Measurements from ENCODE around the gene DDRGK1.
"Not testable (repeated sequence)": the region's sequence is repeated elsewhere in the genome, so short reads cannot be mapped to it uniquely, and the experiment has no call there.

DDRGK1 gene

GRCh38 chr20:3210346-3210745 lies 5.9 kb upstream of the DDRGK1 start:
- DNase-seq = no peak

DNA sequence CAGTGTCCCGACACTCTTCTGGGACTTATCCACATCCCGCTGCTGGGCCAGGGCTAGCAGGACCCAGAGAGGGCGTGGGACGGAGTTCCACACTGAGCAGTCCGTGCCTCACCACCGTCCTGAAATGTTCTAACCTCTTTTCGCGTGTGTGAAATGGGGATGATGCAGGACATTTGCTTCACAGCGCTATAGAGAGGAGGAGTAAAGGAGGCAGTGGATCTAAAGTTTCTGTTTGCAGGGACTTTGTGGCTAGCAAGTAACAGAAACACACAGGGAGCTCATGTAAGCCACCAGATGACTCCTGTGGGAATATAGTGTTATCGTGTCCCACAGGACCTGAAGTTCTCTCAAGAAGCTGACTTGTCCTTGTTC lies 5.5 kb upstream of the DDRGK1 start:
- no peak for DNase-seq

DNA sequence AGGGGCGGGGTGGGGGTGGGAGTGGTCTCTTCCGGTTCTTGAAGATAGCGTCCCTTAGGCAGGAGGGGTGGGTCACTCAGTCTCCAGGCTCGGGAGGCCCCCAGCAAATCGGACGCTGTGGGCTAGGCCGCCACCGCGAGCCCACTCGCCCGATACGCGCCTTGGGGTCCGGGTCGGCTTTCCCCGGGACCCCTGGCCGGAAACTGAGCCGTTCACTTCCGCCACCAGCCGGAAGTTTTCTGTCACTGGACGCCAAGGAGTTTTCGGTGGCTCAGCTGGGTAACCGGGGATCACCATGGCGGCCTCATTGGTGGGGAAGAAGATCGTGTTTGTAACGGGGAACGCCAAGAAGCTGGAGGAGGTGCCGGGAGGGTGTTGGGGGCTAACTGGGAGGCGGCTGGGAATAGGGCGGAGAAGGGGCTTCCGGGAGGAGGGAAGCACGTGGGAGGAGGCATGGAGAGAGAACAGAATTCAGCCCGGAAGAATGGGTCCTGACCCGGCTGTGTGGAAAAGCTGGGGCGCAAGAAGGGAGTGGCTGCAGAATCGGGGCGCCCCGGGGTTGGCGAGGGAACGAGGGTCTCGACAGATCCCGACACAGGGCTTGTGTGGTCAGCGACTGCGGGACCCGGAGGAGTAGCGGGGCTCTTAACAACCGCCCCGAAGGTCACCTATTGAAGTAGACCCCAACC lies 4.9 kb upstream of the DDRGK1 start, which contains the start of gene ITPA:
Gene ITPA (plus strand): TSS at position 242 of the 689 bp plus-strand sequence. CDS start 54 bp downstream, at position 296.
- no peak for DNase-seq

- DNase-seq = no peak
These were observed 4.3 kb upstream of the DDRGK1 start for GRCh38 chr20:3208786-3209256.

DNA sequence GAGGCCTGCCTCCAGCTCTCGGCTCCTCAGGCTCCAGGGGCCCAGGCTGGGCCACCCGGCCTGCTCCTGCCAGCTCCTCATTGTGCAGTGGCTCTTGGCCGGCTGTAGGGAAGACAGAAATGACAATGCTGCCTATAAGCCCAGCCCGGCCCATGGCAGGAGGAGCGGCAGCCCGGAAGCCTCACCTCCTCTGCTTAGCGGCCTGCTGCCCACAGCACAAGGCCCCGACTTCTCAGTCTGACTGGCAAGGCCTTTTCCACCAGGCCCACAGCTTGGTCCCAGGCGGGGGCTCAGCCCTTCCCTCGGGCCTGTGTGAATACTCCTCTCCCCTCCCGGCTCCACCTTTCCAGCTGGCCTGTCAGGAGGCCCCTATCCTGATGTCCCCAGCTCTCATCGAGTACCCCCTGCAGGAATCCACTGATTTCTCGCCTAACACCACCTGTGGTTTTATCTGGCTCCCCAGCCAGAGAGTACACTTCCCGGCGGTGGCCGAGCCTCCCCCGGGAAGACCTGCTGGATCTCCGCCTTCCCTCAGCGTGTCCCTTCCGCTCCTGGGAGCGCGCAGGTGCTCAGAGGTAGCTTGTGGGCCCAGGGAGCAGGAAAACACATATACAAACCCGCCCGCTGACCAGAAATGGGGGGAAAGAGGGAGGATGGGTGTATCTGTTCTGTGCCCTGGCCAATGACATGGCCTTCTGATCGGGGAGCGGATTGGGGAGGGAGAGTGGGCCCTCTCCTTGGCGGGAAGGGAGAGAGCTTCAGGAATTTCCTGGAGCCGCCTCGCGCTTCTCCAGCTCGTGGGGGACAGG lies 963 bp downstream of the DDRGK1 start:
- DNase-seq = no peak

- no peak for DNase-seq
These were observed 1.5 kb downstream of the DDRGK1 start for GRCh38 chr20:3202965-3203314.

- DNase-seq = no peak
These were observed 4.3 kb downstream of the DDRGK1 start for GRCh38 chr20:3199976-3200755.

DNA sequence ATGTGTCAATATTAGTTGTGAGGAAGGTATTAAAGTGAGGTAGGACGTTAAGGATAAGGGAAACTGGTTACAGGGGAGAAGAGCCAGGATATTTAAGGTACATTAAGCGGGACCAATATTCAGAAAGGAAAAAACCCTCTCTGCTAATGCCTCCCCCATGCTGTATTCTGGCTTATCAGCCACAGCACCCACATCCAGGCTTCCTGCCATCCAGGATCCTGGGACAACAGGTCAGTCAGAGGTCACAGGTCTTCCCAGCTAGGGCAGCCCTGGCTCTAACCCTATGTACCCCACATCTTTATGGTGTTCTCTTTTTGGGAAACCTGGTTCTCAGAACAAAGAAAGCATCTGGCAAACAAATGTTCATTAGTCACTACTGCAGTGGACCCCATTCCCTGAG lies 5.3 kb downstream of the DDRGK1 start:
- no peak for DNase-seq

GRCh38 chr20:3195590-3196237 lies 8.8 kb downstream of the DDRGK1 start:
- no peak for DNase-seq

DNA sequence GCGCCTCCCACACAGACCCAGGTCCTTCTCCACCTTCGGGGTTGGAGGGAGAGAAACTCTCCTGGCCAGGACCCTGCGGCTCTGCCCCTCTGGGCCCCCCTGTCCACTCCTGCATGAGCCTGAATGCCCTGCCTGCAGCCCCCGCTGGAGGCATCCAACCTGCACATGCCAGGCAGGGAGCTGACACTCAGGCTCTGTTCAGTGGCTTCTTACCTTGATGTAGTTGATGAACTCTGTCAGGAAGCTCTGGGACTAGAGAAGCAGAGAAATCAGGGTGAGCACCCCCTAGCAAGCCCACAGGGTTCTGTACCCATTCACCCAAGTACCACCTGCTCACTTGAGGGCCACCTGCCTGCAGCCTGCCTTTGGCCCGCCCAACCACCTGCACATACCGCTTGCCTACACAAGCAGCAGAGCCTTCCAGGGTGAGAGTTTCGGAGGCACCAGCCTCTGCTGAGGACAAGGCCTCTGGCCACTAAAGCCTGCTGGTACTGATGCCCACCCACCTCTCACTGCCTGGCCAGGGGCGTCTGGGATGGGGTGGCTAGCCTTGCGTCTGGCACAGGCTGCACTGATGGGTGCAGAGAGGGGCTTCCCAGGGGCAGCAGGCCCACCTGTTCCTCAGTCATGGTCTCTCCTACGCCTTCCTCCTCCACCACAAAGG lies 9.7 kb downstream of the DDRGK1 start:
- no peak for DNase-seq

GRCh38 chr20:3193806-3194616 lies 10.5 kb downstream of the DDRGK1 start:
- DNase-seq = no peak

- DNase-seq = no peak
These were observed 12.1 kb downstream of the DDRGK1 start for GRCh38 chr20:3192226-3193015.

DNA sequence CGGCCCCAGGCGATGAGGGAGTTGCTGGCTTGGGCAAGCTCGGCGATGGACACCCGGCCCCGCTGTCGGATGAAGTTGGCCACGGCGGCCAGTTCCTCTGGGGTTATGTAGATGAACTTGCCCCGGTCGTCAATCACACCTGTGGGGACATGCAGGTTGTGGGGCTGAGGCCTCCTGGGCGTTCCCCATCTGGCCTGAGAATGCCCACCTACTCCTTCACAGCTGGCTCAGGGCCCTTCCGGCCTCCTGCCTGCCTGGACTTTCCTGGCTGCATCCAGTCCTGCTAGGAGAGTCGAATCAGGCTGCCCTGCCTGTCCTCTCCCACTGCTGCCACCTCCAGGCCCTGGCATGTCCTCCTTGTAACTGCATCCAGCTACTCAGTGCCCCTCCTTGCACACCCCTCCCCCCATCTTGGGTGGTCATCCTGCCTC lies 13.8 kb downstream of the DDRGK1 start:
- no peak for DNase-seq

DNA sequence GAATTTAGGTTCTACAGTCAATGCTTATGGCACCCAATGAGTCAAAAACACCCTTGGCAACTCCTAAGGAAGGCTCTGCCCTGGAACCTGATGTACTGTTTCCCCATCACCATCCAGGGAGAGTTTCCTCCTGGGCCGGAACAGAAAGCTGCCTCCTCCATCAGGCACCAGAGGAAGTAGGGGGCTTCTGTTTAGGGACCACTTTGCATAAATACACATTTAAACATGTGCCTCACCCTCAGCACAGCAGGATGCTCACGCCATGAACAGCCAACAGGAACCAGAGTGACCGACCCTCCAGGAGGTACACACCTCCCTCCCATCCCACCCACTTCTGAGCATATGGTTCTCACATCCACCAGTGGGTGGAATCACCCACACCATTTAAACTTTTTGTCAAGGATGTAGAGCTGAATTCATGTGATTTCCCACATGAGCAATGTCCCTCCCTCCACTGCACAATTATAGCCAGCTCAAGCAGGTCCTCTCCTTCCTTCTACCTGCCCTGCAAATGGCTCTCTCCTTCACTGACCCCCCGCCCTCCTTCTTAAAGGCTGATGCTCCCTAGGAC lies 14.8 kb downstream of the DDRGK1 start:
- DNase-seq = no peak

GRCh38 chr20:3188823-3189413 lies 15.6 kb downstream of the DDRGK1 start:
- DNase-seq = no peak

DNA sequence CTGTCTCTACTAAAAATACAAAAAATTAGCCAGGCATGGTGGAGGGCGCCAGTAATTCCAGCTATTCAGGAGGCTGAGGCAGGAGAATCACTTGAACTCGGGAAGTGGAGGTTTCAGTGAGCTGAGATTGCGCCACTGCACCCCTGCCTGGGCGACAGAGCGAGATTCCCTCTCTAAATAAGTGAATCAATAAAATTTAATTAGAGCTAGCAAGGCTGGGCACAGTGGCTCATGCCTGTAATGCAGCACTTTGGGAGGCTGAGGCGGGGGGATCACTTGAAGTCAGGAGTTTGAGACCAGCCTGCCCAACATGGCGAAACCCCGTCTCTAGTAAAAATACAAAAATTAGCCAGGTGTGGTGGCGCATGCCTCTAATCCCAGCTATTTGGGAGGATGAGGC lies 16.6 kb downstream of the DDRGK1 start:
- DNase-seq = not testable (repeated sequence)

DNA sequence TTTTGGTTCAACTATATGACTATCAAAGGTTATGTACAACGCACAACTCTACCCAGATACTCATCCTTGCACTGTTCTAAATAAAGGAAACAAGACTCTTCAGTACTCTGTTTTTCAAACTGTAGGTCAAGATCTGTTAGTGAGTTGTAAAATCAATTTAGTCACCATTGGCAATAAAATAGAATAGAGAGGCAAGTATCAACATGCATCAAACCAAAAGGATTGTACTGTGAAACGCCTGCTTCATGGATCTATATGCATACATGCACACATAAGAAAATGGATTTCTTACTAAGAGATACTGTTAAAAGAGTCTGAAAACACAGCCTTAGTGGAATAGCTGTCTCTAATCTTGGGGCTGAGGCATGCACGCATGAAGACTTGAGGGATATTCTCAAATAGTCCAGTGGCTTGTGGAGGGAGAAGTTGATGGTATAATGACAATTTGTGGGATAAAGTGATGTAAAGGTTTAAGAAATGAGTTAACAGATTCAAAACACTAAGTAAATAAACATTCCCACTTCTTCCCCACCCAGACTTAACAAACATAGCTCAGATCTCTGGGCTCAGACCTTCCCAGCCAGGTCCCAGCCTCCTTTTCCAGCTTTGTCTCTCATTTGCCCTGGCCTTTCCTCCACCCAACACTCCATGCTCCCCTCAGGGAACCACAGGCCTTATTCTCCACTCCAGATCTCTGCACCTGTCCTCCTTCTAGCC lies 20.4 kb downstream of the DDRGK1 start:
- DNase-seq = no peak

DNA sequence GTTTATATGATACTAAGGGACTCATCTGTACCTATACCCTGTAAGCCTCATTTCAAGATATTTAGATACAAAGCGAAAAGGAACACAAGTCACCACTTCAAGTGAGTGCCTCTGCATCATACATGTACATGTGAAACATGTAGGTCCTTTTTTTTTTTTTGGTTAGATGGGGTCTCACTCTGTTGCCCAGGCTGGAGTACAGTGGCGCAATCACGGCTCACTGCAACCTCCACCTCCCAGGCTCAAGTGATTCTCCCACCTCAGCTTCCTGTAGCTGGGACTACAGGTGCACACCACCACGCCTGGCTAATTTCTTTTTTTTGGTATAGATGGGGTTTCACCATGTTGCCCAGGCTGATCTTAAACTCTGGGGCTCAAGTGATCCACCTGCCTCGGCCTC lies 22.1 kb downstream of the DDRGK1 start:
- not testable (repeated sequence) for DNase-seq

- no peak for DNase-seq
These were observed 23.2 kb downstream of the DDRGK1 start for GRCh38 chr20:3181270-3181669.

Data from NCI-H1436 (cell line).